Measurements from ENCODE around the gene UBE2D2. TPM values are rescaled to one million over a fixed set of nuclear protein-coding genes. Genes with fewer than 3 reads are reported as not detected.

UBE2D2 gene
- total and polyA plus RNA-seq, 2 of the 4 experiments (the other 2 are of a cell fraction), result 26.9 to 35.7 TPM

GRCh38 chr5:139513852-139514485 is 47.2 kb upstream of the UBE2D2 start:
- peaks cover 4% of the 10 kb centered on the region for H3K4me1 ChIP-seq (ENCODE audit: control insufficient read depth, insufficient read depth, low read length)
- in situ Hi-C loops (cut with MboI; ENCODE audit: low sequenced_read_pairs), result no loop called here
- H3K9me1 ChIP-seq (ENCODE audit: insufficient read depth, low read length), result peaks cover 4% of the 10 kb centered on the region
- H2AK9ac ChIP-seq (replicated peaks; ENCODE audit: low read depth, low read length, poor library complexity), result peak overlapping the region; percentile 33
- H2BK20ac ChIP-seq (ENCODE audit: low read depth, low read length), result no peak overlapping the region
- no peak overlapping the region for H3K4ac ChIP-seq (ENCODE audit: low read depth, low read length)
- no peak overlapping the region for H3K18ac ChIP-seq (ENCODE audit: low read depth, low read length)
- no peak overlapping the region for H3K14ac ChIP-seq (replicated peaks; ENCODE audit: low read depth, low read length)
- no peak overlapping the region for H4K91ac ChIP-seq (ENCODE audit: insufficient read depth, low read depth, low read length)
- BruUV-seq (replicated peaks), result no TSS peak
- H2AFZ ChIP-seq (replicated peaks; ENCODE audit: low read length, poor library complexity), result peak overlapping the region; percentile 43
- no peak overlapping the region for H2BK5ac ChIP-seq (ENCODE audit: low read depth, low read length, poor library complexity, severe bottlenecking)
- no peak overlapping the region for H2BK15ac ChIP-seq (ENCODE audit: low read depth, low read length)
- ChIA-PET CTCF (interaction anchor here (0.6 to 3.2 kb wide), 7 partner anchors 75 to 95 kb away, joined by 3 to 32 read pairs (median 4); partner anchors contain the start of gene DNAJC18), POLR2A (ENCODE audit: unreplicated experiment) (no interaction called here)
- H3K79me1 ChIP-seq (ENCODE audit: low read depth in 1 of 2, low read length in 2 of 2), result no peaks in the 10 kb centered on the region; a peak in 1 of 4 replicates
- ATAC-seq (ENCODE audit: low read depth), result no peak
- no peak for TF ChIP-seq SMC3 (IDR thresholded peaks at IDR 0.05; ENCODE audit: low read depth, low read length)
- TF ChIP-seq BHLHE40 (IDR thresholded peaks at IDR 0.05; ENCODE audit: low read depth, low read length), result no peak
- no peak for TF ChIP-seq POLR2A (IDR thresholded peaks at IDR 0.05; ENCODE audit: low read depth, low read length)
- TF ChIP-seq RAD21 (IDR thresholded peaks at IDR 0.05; ENCODE audit: low read length), result no peak
- no peak for TF ChIP-seq FOS (IDR thresholded peaks at IDR 0.05; ENCODE audit: low read depth, low read length)
- no peak for TF ChIP-seq CHD1 (IDR thresholded peaks at IDR 0.05; ENCODE audit: low read depth, low read length)
- TF ChIP-seq USF2 (IDR thresholded peaks at IDR 0.05; ENCODE audit: low read depth, low read length), result no peak
- TF ChIP-seq MAZ (IDR thresholded peaks at IDR 0.05; ENCODE audit: borderline replicate concordance, low read depth, low read length), result no peak
- no peak for TF ChIP-seq ELK1 (IDR thresholded peaks at IDR 0.05; ENCODE audit: borderline replicate concordance, low read depth, low read length)
- no peak overlapping the region for H4K5ac ChIP-seq (ENCODE audit: low read depth, low read length)
- no peaks in the 10 kb centered on the region for H3K9me3 ChIP-seq (ENCODE audit: control insufficient read depth, insufficient read depth, low read length)
- no peak overlapping the region for H3K23ac ChIP-seq (ENCODE audit: low read depth, low read length)
- H3K9ac ChIP-seq (ENCODE audit: low read depth, low read length), result no peak overlapping the region
- H4K8ac ChIP-seq (ENCODE audit: low read depth in 2 of 2, low read length in 2 of 2), result no peak overlapping the region
- H2BK120ac ChIP-seq (ENCODE audit: low read depth, low read length), result no peak overlapping the region
- no peak overlapping the region for H3K4me3 ChIP-seq (ENCODE audit: insufficient read depth, low read depth, low read length)
- dilution Hi-C loops (cut with HindIII; ENCODE audit: low sequenced_read_pairs, unreplicated experiment), result loop anchor here (25.0 kb wide), 1 partner anchor 102 kb away; the partner anchor contains the start of gene SPATA24
- H3K27me3 ChIP-seq (ENCODE audit: control insufficient read depth, insufficient read depth, low read length), result no peaks in the 10 kb centered on the region
- no peaks in the 10 kb centered on the region for H3K36me3 ChIP-seq (ENCODE audit: control insufficient read depth, insufficient read depth, low read length)
- intact Hi-C loops (cut with micrococcal nuclease), result loop anchor here (1.0 kb wide), 1 partner anchor 92 kb away; no protein-coding TSS in a partner anchor
- H3K56ac ChIP-seq (ENCODE audit: extremely low read depth, insufficient read depth, low read length), result no peak overlapping the region
- 86% methylated on average over 2 of the region's 6 CpGs; no CpG with 5 or more reads in 1 of the 2 experiments for WGBS, 2 experiments (ENCODE audit: extremely low coverage in 2 of 2, insufficient read length in 1 of 2)
- H3K27ac ChIP-seq (ENCODE audit: insufficient read depth, low read length), result no peak overlapping the region
- no peaks in the 10 kb centered on the region for H4K20me1 ChIP-seq (ENCODE audit: insufficient read depth, low read length)
- DNase-seq, result no peak
- no peak overlapping the region; the same call in 1 of the 2 replicates for H2AK5ac ChIP-seq (ENCODE audit: low read depth, low read length)
- H3K4me2 ChIP-seq (ENCODE audit: low read depth, low read length), result no peak overlapping the region
